Osteoblast (primary cell): ENCODE data around the gene RPN2. TPM values are rescaled to one million over a fixed set of nuclear protein-coding genes. Genes with fewer than 3 reads are reported as not detected.
A peak's percentile ranks its signal among the peaks of the same experiment; 100 is the strongest.

Experiments used
- DNase-seq: peaks from one replicate; pipeline ENCODE4 v3.0.0; 2011; ENCODE audit warnings: low spot score, mixed read lengths; ENCODE audit not compliant: insufficient read length; ENCODE audit errors: missing footprints
- H2AFZ ChIP-seq: 2 replicates; pipeline ENCODE4 v1.6.0; 2011; ENCODE audit warnings: mild to moderate bottlenecking, low read length
- H3K27ac ChIP-seq: 2 replicates; pipeline ENCODE4 v1.5.1; 2011; ENCODE audit warnings: mild to moderate bottlenecking, low read depth, low read length, moderate library complexity
- H3K27me3 ChIP-seq: 2 replicates; pipeline ENCODE4 v1.6.0; 2012; ENCODE audit warnings: mild to moderate bottlenecking, control low read depth, inconsistent platforms, low read length, moderate library complexity; ENCODE audit not compliant: insufficient read depth
- H3K36me3 ChIP-seq: 2 replicates; pipeline ENCODE4 v1.5.1; 2011; ENCODE audit warnings: mild to moderate bottlenecking, low read length, control low read depth, moderate library complexity; ENCODE audit not compliant: insufficient read depth
- H3K4me1 ChIP-seq: 2 replicates; pipeline ENCODE4 v1.5.1; 2011; ENCODE audit warnings: mild to moderate bottlenecking, low read length, control low read depth, moderate library complexity; ENCODE audit not compliant: insufficient read depth
- H3K4me2 ChIP-seq: 2 replicates; pipeline ENCODE4 v1.6.0; 2011; ENCODE audit warnings: mild to moderate bottlenecking, low read length; ENCODE audit not compliant: insufficient read depth
- H3K4me3 ChIP-seq: fragments of 200-600 bp; sonication (generic); 3 replicates; pipeline ENCODE4 v1.5.1; 2012; ENCODE audit warnings: mild to moderate bottlenecking, low read length, inconsistent platforms; ENCODE audit not compliant: insufficient read depth
- H3K79me2 ChIP-seq: 2 replicates; pipeline ENCODE4 v1.6.0; 2012; ENCODE audit warnings: mild to moderate bottlenecking, low read length, control low read depth, inconsistent platforms; ENCODE audit not compliant: insufficient read depth
- H3K9me3 ChIP-seq: 2 replicates; pipeline ENCODE4 v1.5.1; 2011; ENCODE audit warnings: low read depth, low read length, control low read depth
- H4K20me1 ChIP-seq: 2 replicates; pipeline ENCODE4 v1.6.0; 2012; ENCODE audit warnings: mild to moderate bottlenecking, low read length, control low read depth; ENCODE audit not compliant: insufficient read depth
- total RNA-seq: library from RNA; depleted of rRNA; stranded (reverse); fragments of >200 nt; gene quantifications from 2 replicates; pipeline ENCODE4 v1.2.3, GENCODE V29; 2012
- TF ChIP-seq, protein P1 (sequence below): IDR thresholded peaks from 2 replicates; pipeline ENCODE4 v1.5.1; 2011; ENCODE audit warnings: mild to moderate bottlenecking, low read depth, low read length, moderate library complexity; ENCODE audit errors: extremely low read depth

Gene RPN2
- total RNA-seq, 1 donor = 213 TPM

DNA sequence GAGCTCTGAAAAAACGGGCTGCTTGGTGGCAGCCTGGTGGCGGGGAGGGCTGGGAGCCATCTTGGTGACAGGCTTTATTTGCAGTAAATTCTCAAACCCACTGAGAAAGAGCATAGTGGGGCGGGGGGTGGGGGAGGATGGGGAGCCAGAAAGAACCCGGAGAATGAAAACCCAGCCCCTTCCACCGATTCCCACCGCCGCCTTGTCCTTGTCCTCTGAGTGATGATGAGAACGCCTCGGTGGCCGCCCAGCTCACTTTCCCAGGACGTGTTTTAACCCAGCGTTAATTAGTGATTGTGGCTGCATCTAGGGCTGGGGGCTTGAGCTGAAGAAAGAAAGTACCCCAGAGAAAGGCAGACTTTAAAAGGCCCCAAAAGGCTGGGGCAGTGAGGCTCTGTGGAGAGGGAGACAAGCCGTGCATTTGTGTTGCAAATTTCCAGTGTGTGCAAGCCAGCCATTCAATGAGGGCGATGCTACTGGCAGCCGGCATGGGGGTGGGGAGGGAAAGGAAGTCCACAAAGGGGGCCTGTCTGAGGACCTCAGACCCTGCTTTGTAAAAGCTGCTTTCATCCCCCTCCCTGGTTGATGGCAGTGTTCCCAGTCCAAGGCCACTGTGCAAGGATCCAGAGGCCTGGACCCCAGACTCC, 88.7 kb downstream of the RPN2 start:
- Histone ChIP-seq H3K36me3 (no peaks in the 10 kb centered on the region), H3K27ac (no peak overlapping the region), H3K27me3 (peaks cover 12% of the 10 kb centered on the region), H3K79me2 (no peaks in the 10 kb centered on the region), H2AFZ (no peak overlapping the region), H3K4me1 (no peaks in the 10 kb centered on the region), H3K9me3 (no peaks in the 10 kb centered on the region), H3K4me3 (no peak overlapping the region), H4K20me1 (no peaks in the 10 kb centered on the region), H3K4me2 (no peak overlapping the region)
- TF ChIP-seq, protein P1, sequence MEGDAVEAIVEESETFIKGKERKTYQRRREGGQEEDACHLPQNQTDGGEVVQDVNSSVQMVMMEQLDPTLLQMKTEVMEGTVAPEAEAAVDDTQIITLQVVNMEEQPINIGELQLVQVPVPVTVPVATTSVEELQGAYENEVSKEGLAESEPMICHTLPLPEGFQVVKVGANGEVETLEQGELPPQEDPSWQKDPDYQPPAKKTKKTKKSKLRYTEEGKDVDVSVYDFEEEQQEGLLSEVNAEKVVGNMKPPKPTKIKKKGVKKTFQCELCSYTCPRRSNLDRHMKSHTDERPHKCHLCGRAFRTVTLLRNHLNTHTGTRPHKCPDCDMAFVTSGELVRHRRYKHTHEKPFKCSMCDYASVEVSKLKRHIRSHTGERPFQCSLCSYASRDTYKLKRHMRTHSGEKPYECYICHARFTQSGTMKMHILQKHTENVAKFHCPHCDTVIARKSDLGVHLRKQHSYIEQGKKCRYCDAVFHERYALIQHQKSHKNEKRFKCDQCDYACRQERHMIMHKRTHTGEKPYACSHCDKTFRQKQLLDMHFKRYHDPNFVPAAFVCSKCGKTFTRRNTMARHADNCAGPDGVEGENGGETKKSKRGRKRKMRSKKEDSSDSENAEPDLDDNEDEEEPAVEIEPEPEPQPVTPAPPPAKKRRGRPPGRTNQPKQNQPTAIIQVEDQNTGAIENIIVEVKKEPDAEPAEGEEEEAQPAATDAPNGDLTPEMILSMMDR = no peak
- DNase-seq = peak; percentile 21

GRCh38 chr20:37270576-37271420, 91.7 kb downstream of the RPN2 start:
- Histone ChIP-seq H3K27ac (no peak overlapping the region), H4K20me1 (no peaks in the 10 kb centered on the region), H3K79me2 (no peaks in the 10 kb centered on the region), H3K4me3 (no peak overlapping the region), H3K9me3 (no peaks in the 10 kb centered on the region), H3K36me3 (no peaks in the 10 kb centered on the region), H3K4me2 (no peak overlapping the region), H3K27me3 (peaks cover 11% of the 10 kb centered on the region), H3K4me1 (no peaks in the 10 kb centered on the region), H2AFZ (no peak overlapping the region)
- DNase-seq = peak; percentile 39
- TF ChIP-seq, protein P1 = no peak

DNA sequence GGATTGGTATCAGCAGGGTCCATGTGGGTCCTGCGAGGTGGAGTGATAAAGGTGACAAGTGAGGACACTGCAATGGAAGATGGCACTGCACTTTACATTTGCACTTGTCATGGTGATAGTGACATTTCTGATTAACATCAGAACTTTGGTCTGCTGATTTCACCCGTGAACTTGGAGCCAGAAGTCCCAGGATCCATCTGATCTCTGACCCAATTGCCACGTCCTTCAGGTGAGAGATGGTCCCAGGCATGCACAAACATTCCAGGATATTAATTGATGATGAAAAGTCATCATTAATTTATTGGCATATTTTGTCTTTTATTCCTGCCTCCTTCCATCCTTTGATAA, 92.3 kb downstream of the RPN2 start:
- TF ChIP-seq, protein P1 = no peak
- no peak overlapping the region for H3K27ac ChIP-seq
- no peaks in the 10 kb centered on the region for H4K20me1 ChIP-seq
- no peaks in the 10 kb centered on the region for H3K9me3 ChIP-seq
- H3K36me3 ChIP-seq = no peaks in the 10 kb centered on the region
- H3K4me2 ChIP-seq = no peak overlapping the region
- no peaks in the 10 kb centered on the region for H3K79me2 ChIP-seq
- no peak for DNase-seq
- H2AFZ ChIP-seq = no peak overlapping the region
- H3K4me1 ChIP-seq = peaks cover under 1% of the 10 kb centered on the region
- no peak overlapping the region for H3K4me3 ChIP-seq
- peaks cover 11% of the 10 kb centered on the region for H3K27me3 ChIP-seq

- DNase-seq = peak; percentile 19
- peaks cover 3% of the 10 kb centered on the region for H3K27me3 ChIP-seq
- TF ChIP-seq, protein P1 = no peak
- no peaks in the 10 kb centered on the region for H4K20me1 ChIP-seq
- peaks cover 7% of the 10 kb centered on the region for H3K4me1 ChIP-seq
- no peak overlapping the region for H3K27ac ChIP-seq
- H3K36me3 ChIP-seq = no peaks in the 10 kb centered on the region
- no peak overlapping the region for H3K4me3 ChIP-seq
- H3K9me3 ChIP-seq = no peaks in the 10 kb centered on the region
- H3K79me2 ChIP-seq = no peaks in the 10 kb centered on the region
- no peak overlapping the region for H2AFZ ChIP-seq
- no peak overlapping the region for H3K4me2 ChIP-seq
Measured at GRCh38 chr20:37273988-37274387, 94.9 kb downstream of the RPN2 start.
